Measurements from ENCODE around the gene VGLL3. TPM values are rescaled to one million over a fixed set of nuclear protein-coding genes. Genes with fewer than 3 reads are reported as not detected.

The VGLL3 gene
- total and polyA plus RNA-seq, 9 donors = 12.5 to 35.4 (median 23.0) TPM

GRCh38 chr3:87006844-87007439 is 16.0 kb upstream of the VGLL3 start:
- Histone ChIP-seq H3K9me3 (replicated peaks; ENCODE audit: control insufficient read depth, low read depth, low read length) (no peaks in the 10 kb centered on the region), H3K27ac (ENCODE audit: low read length) (no peak overlapping the region), H3K4me3 (ENCODE audit: low read length) (no peak overlapping the region), H3K36me3 (ENCODE audit: control insufficient read depth, insufficient read depth, low read length) (no peaks in the 10 kb centered on the region), H3K4me1 (ENCODE audit: control insufficient read depth, insufficient read depth, low read length) (no peaks in the 10 kb centered on the region), H3K27me3 (ENCODE audit: control insufficient read depth, insufficient read depth, low read length) (no peaks in the 10 kb centered on the region)
- DNase-seq = no peak
- no CpG with 5 or more reads among the region's 4 CpGs for WGBS (ENCODE audit: insufficient coverage)

- no peak overlapping the region for H3K4me3 ChIP-seq (ENCODE audit: low read length)
- no peaks in the 10 kb centered on the region for H3K4me1 ChIP-seq (ENCODE audit: control insufficient read depth, insufficient read depth, low read length)
- no peak overlapping the region for H3K27ac ChIP-seq (ENCODE audit: low read length)
- no CpG with 5 or more reads among the region's 2 CpGs for WGBS (ENCODE audit: insufficient coverage)
- H3K27me3 ChIP-seq (ENCODE audit: control insufficient read depth, insufficient read depth, low read length) = no peaks in the 10 kb centered on the region
- DNase-seq = peak; percentile 86
- H3K9me3 ChIP-seq (replicated peaks; ENCODE audit: control insufficient read depth, low read depth, low read length) = no peaks in the 10 kb centered on the region
- no peaks in the 10 kb centered on the region for H3K36me3 ChIP-seq (ENCODE audit: control insufficient read depth, insufficient read depth, low read length)
Observed at GRCh38 chr3:87004883-87005282, 13.9 kb upstream of the VGLL3 start.

GRCh38 chr3:87002346-87002745 is 11.4 kb upstream of the VGLL3 start:
- no peaks in the 10 kb centered on the region for H3K9me3 ChIP-seq (replicated peaks; ENCODE audit: control insufficient read depth, low read depth, low read length)
- no peak overlapping the region for H3K27ac ChIP-seq (ENCODE audit: low read length)
- no peak overlapping the region for H3K4me3 ChIP-seq (ENCODE audit: low read length)
- no peak for DNase-seq
- H3K36me3 ChIP-seq (ENCODE audit: control insufficient read depth, insufficient read depth, low read length) = no peaks in the 10 kb centered on the region
- 80% methylated on average over 2 of the region's 4 CpGs for WGBS (ENCODE audit: insufficient coverage)
- H3K4me1 ChIP-seq (ENCODE audit: control insufficient read depth, insufficient read depth, low read length) = no peaks in the 10 kb centered on the region
- H3K27me3 ChIP-seq (ENCODE audit: control insufficient read depth, insufficient read depth, low read length) = no peaks in the 10 kb centered on the region

- no CpG with 5 or more reads among the region's 4 CpGs for WGBS (ENCODE audit: insufficient coverage)
- Histone ChIP-seq H3K9me3 (replicated peaks; ENCODE audit: control insufficient read depth, low read depth, low read length) (no peaks in the 10 kb centered on the region), H3K4me1 (ENCODE audit: control insufficient read depth, insufficient read depth, low read length) (no peaks in the 10 kb centered on the region), H3K4me3 (ENCODE audit: low read length) (no peak overlapping the region), H3K36me3 (ENCODE audit: control insufficient read depth, insufficient read depth, low read length) (no peaks in the 10 kb centered on the region), H3K27me3 (ENCODE audit: control insufficient read depth, insufficient read depth, low read length) (no peaks in the 10 kb centered on the region), H3K27ac (ENCODE audit: low read length) (no peak overlapping the region)
- no peak for DNase-seq
Observed at GRCh38 chr3:87001473-87002098, 10.6 kb upstream of the VGLL3 start.

GRCh38 chr3:87000940-87001339 is 10.0 kb upstream of the VGLL3 start:
- Histone ChIP-seq H3K36me3 (ENCODE audit: control insufficient read depth, insufficient read depth, low read length) (no peaks in the 10 kb centered on the region), H3K4me1 (ENCODE audit: control insufficient read depth, insufficient read depth, low read length) (no peaks in the 10 kb centered on the region), H3K9me3 (replicated peaks; ENCODE audit: control insufficient read depth, low read depth, low read length) (no peaks in the 10 kb centered on the region), H3K27me3 (ENCODE audit: control insufficient read depth, insufficient read depth, low read length) (no peaks in the 10 kb centered on the region), H3K27ac (ENCODE audit: low read length) (no peak overlapping the region), H3K4me3 (ENCODE audit: low read length) (no peak overlapping the region)
- WGBS (ENCODE audit: insufficient coverage) = 70% methylated on average over 1 of the region's 4 CpGs
- no peak for DNase-seq

- Histone ChIP-seq H3K27me3 (ENCODE audit: control insufficient read depth, insufficient read depth, low read length) (no peaks in the 10 kb centered on the region), H3K27ac (ENCODE audit: low read length) (no peak overlapping the region), H3K4me3 (ENCODE audit: low read length) (no peak overlapping the region), H3K36me3 (ENCODE audit: control insufficient read depth, insufficient read depth, low read length) (no peaks in the 10 kb centered on the region), H3K4me1 (ENCODE audit: control insufficient read depth, insufficient read depth, low read length) (no peaks in the 10 kb centered on the region), H3K9me3 (replicated peaks; ENCODE audit: control insufficient read depth, low read depth, low read length) (no peaks in the 10 kb centered on the region)
- no CpG with 5 or more reads among the region's 1 CpG for WGBS (ENCODE audit: insufficient coverage)
- DNase-seq = no peak
Observed at GRCh38 chr3:86998569-86998968, 7.6 kb upstream of the VGLL3 start.

GRCh38 chr3:86996261-86996955 is 5.5 kb upstream of the VGLL3 start:
- H3K9me3 ChIP-seq (replicated peaks; ENCODE audit: control insufficient read depth, low read depth, low read length) = no peaks in the 10 kb centered on the region
- DNase-seq = no peak
- WGBS (ENCODE audit: insufficient coverage) = 91% methylated on average over 4 of the region's 5 CpGs

GRCh38 chr3:86995537-86995936 is 4.6 kb upstream of the VGLL3 start:
- no peaks in the 10 kb centered on the region for H3K4me1 ChIP-seq (ENCODE audit: control insufficient read depth, insufficient read depth, low read length)
- 100% methylated on average over 1 of the region's 5 CpGs for WGBS (ENCODE audit: insufficient coverage)
- no peaks in the 10 kb centered on the region for H3K9me3 ChIP-seq (replicated peaks; ENCODE audit: control insufficient read depth, low read depth, low read length)
- H3K36me3 ChIP-seq (ENCODE audit: control insufficient read depth, insufficient read depth, low read length) = no peaks in the 10 kb centered on the region
- DNase-seq = no peak
- H3K4me3 ChIP-seq (ENCODE audit: low read length) = no peak overlapping the region
- H3K27me3 ChIP-seq (ENCODE audit: control insufficient read depth, insufficient read depth, low read length) = no peaks in the 10 kb centered on the region
- no peak overlapping the region for H3K27ac ChIP-seq (ENCODE audit: low read length)

More at GRCh38 chr3:86996261-86996955, 5.5 kb upstream of the VGLL3 start:
- H3K4me1 ChIP-seq (ENCODE audit: control insufficient read depth, insufficient read depth, low read length) = no peaks in the 10 kb centered on the region
- no peaks in the 10 kb centered on the region for H3K36me3 ChIP-seq (ENCODE audit: control insufficient read depth, insufficient read depth, low read length)
- H3K27me3 ChIP-seq (ENCODE audit: control insufficient read depth, insufficient read depth, low read length) = no peaks in the 10 kb centered on the region
- no peak overlapping the region for H3K27ac ChIP-seq (ENCODE audit: low read length)
- no peak overlapping the region for H3K4me3 ChIP-seq (ENCODE audit: low read length)

- 56% methylated on average over 7 of the region's 7 CpGs for WGBS (ENCODE audit: insufficient coverage)
- H3K36me3 ChIP-seq (ENCODE audit: control insufficient read depth, insufficient read depth, low read length) = no peaks in the 10 kb centered on the region
- DNase-seq = no peak
- peaks cover 7% of the 10 kb centered on the region for H3K27me3 ChIP-seq (ENCODE audit: control insufficient read depth, insufficient read depth, low read length)
- no peak overlapping the region for H3K27ac ChIP-seq (ENCODE audit: low read length)
- H3K9me3 ChIP-seq (replicated peaks; ENCODE audit: control insufficient read depth, low read depth, low read length) = no peaks in the 10 kb centered on the region
- H3K4me3 ChIP-seq (ENCODE audit: low read length) = no peak overlapping the region
- H3K4me1 ChIP-seq (ENCODE audit: control insufficient read depth, insufficient read depth, low read length) = no peaks in the 10 kb centered on the region
Observed at GRCh38 chr3:86993704-86994103, 2.8 kb upstream of the VGLL3 start.

- H3K4me1 ChIP-seq (ENCODE audit: control insufficient read depth, insufficient read depth, low read length) = peaks cover 2% of the 10 kb centered on the region
- peaks cover 7% of the 10 kb centered on the region for H3K27me3 ChIP-seq (ENCODE audit: control insufficient read depth, insufficient read depth, low read length)
- H3K9me3 ChIP-seq (replicated peaks; ENCODE audit: control insufficient read depth, low read depth, low read length) = no peaks in the 10 kb centered on the region
- no peaks in the 10 kb centered on the region for H3K36me3 ChIP-seq (ENCODE audit: control insufficient read depth, insufficient read depth, low read length)
- H3K27ac ChIP-seq (ENCODE audit: low read length) = peak overlapping the region; percentile 93
- WGBS (ENCODE audit: insufficient coverage) = 100% methylated on average over 2 of the region's 8 CpGs
- H3K4me3 ChIP-seq (ENCODE audit: low read length) = peak overlapping the region; percentile 91
- no peak for DNase-seq
Observed at GRCh38 chr3:86991840-86992435, 989 bp upstream of the VGLL3 start.
